ENCODE data around the gene OR4A5.
"Not testable (repeated sequence)": the region's sequence is repeated elsewhere in the genome, so short reads cannot be mapped to it uniquely, and the experiment has no call there.

The OR4A5 gene

GRCh38 chr11:54706532-54706931 lies at the start of gene OR4A5:
OR4A5 (plus strand) TSS chr11:54706832; CDS start chr11:54706885, 53 bp downstream.
- not testable (repeated sequence) for DNase-seq

- not testable (repeated sequence) for DNase-seq
These were observed 13.5 kb downstream of the OR4A5 start for GRCh38 chr11:54720094-54720493.

All from NCI-H2171 (cell line).